Right ventricle myocardium inferior (tissue), 1 donor: ENCODE data around the gene PROB1. TPM values are rescaled to one million over a fixed set of nuclear protein-coding genes. Genes with fewer than 3 reads are reported as not detected.
"Not testable (repeated sequence)": the region's sequence is repeated elsewhere in the genome, so short reads cannot be mapped to it uniquely, and the experiment has no call there.

Experiments used
- ATAC-seq: fragments of 200-7000 bp; cut with Tn5 transposase; one replicate; pipeline ENCODE4 v1.9.1; 2020; ENCODE audit warnings: mild to moderate bottlenecking, moderate library complexity
- DNase-seq: peaks from one replicate; pipeline ENCODE4 v3.0.0; 2021; ENCODE audit errors: missing footprints
- intact Hi-C: fragments of 100-400 bp; cut with DNase I; formaldehyde crosslinking; loops from one replicate; pipeline ENCODE4 v1.11.0; 2022
- total RNA-seq: library from RNA; stranded (reverse); fragmentation: NEBNext Ultra II Directional; extraction: Animal tissue kit (Norgen Biotek cat#: 25700); gene quantifications from one replicate; pipeline ENCODE4 v1.2.1, GENCODE V29; 2021
- donor health status: DM: no; HTN: yes; CAD: no; lungs with severe emphysema.

PROB1 gene
- total RNA-seq, 1 donor from 2014 or later = 49.3 TPM

DNA sequence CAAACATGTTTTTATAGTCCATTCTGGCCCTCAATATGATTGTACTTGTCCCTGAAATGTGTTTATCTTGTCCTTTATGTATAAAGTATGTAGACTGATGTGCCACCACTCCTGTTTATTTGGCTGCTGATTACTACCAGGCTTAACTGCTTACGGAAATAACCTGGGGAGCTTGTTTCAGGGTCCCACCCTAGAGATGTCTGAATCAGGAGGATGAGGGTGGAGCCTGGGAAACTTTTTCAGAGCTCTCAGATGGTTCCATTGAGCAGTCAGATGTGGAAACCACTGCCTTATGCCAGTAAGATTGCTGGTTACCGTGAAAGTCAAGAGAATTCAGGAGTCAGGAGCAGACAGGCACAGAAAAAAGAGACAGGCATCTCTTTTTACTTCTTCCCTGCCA, 31.0 kb downstream of the PROB1 start:
- intact Hi-C loops = no loop called here
- no peak for DNase-seq
- ATAC-seq = no peak

DNA sequence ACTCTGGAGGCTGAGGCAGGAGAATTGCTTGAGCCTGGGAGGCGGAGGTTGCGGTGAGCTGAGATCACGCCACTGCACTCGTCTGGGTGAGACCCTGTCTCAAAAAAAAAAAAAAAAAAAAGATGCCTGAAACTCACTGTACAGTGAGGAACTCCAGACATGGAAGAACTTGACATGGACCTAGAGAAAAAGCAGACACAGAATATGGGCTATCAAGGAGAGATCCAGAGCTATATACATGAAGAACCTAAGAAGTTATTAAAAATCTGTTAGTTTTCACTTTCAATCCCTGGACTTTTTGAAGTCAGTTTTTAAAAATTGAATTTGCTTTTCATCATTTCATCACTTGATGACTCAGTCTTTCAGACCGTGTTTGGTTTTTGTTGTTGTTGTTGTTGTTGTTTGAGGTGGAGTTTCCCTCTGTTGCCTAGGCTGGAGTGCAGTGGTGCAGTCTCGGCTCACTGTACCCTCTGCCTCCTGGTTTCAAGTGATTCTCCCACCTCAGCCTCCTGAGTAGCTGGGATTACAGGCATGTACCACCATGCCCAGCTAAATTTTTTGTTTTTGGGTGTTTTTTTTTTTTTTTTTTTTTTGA, 33.0 kb downstream of the PROB1 start:
- intact Hi-C loops = no loop called here
- DNase-seq = no peak

GRCh38 chr5:139360384-139360783, 34.5 kb downstream of the PROB1 start:
- no peak for DNase-seq
- ATAC-seq = no peak
- intact Hi-C loops = no loop called here

More for the DNA sequence above, 33.0 kb downstream of the PROB1 start:
- ATAC-seq = no peak

GRCh38 chr5:139358064-139358463, 36.8 kb downstream of the PROB1 start:
- ATAC-seq (no peak), DNase-seq (no peak)
- intact Hi-C loops = no loop called here

GRCh38 chr5:139355900-139356299, 39.0 kb downstream of the PROB1 start:
- DNase-seq, intact Hi-C loops, ATAC-seq: not testable (repeated sequence)

DNA sequence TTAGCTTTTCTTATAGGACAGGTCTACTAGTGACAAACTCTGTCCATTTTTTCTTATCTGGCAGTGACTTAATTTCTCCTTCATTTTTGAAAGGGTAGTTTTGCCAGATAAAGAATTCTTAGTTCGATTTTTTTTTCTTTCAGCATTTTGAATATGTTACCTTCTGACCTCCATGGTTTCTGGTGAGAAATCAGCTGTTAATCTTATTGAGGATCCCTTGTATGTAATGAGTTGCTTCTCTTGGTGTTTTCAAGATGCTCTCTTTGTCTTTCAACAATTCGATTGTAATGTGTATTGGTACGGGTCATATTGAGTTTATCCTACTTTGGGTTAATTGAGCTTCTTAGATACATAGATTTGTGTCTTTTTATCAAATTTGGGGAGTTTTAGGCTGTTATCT, 40.7 kb downstream of the PROB1 start:
- DNase-seq (no peak), ATAC-seq (no peak)
- intact Hi-C loops = no loop called here

DNA sequence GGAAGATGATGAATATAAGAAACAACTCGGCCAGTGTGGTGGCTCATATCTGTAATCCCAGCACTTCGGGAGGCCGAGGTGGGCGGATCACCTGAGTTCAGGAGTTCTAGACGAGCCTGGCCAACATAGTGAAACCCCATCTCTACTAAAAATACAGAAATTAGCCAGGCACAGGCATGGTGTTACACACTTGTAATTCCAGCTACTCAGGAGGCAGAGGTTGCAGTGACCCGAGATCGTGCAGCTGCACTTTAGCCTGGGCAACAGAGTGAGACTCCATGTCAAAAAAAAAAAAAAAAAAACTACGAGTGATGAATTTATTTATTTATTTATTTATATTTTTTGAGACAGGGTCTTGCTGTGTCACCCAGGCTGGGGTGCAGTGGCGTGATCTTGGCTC, 47.0 kb downstream of the PROB1 start:
- DNase-seq, intact Hi-C loops, ATAC-seq: not testable (repeated sequence)

DNA sequence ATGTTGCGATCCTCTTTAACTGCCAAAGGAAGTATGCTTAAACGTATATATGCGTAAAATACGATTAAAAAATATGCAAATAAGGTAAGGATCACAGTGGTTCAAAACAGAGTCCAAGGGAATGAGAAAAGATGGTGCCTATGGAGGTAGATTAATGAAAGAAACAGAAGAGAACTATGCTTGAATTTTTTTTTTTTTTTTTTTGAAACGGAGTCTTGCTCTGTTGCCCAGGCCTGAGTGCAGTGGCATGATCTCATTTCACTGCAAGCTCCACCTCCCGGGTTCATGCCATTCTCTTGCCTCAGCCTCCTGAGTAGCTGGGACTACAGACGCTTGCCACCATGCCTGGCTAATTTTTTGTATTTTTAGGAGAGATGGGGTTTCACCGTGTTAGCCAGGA, 49.5 kb downstream of the PROB1 start:
- DNase-seq, intact Hi-C loops, ATAC-seq: not testable (repeated sequence)

- intact Hi-C loops = loop anchor here (5.0 kb wide), 1 partner anchor 767 kb away; the partner anchor contains the start of gene HSPA9
- DNase-seq = no peak
- ATAC-seq = no peak
Measured at GRCh38 chr5:139344177-139344576, 50.7 kb downstream of the PROB1 start.

DNA sequence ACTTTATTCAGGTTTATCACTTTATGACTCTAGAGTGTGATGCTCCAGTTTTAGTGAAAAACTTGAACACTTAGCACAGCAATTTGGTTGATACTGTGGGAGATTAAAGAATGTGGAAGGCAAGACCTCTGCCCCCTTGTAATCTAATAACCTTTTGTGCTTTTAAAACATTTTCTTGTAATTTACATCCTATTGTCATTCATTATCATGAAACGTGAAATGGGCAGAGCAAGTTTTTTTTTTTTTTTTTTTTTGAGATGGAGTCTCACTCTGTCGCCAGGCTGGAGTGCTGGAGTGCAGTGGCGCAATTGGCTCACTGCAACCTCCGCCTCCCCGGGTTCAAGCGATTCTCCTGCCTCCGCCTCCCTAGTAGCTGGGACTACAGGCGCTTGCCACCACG, 51.4 kb downstream of the PROB1 start:
- ATAC-seq (no peak), DNase-seq (no peak)
- intact Hi-C loops = loop anchor here (2.0 to 5.0 kb wide), 2 partner anchors 51 to 766 kb away; partner anchors contain the start of genes HSPA9 and PROB1

DNA sequence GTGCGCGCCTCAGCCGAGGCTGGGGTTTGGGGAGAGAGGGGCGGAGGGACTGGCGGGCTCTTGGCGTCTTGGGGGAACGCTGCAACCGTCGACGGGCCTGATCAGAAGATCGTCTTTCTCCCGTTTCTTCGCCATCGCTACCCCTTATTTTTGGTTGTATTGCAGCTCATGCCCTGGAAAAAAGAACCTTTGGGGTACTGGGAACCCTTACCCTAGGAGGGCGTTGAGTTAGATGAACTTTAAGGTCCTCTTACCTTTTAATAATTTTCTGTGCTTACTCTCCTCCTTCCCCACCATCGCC, 52.5 kb downstream of the PROB1 start:
- DNase-seq = no peak
- no peak for ATAC-seq
- intact Hi-C loops = loop anchor here (2.0 to 5.0 kb wide), 2 partner anchors 52 to 765 kb away; partner anchors contain the start of genes HSPA9 and PROB1

DNA sequence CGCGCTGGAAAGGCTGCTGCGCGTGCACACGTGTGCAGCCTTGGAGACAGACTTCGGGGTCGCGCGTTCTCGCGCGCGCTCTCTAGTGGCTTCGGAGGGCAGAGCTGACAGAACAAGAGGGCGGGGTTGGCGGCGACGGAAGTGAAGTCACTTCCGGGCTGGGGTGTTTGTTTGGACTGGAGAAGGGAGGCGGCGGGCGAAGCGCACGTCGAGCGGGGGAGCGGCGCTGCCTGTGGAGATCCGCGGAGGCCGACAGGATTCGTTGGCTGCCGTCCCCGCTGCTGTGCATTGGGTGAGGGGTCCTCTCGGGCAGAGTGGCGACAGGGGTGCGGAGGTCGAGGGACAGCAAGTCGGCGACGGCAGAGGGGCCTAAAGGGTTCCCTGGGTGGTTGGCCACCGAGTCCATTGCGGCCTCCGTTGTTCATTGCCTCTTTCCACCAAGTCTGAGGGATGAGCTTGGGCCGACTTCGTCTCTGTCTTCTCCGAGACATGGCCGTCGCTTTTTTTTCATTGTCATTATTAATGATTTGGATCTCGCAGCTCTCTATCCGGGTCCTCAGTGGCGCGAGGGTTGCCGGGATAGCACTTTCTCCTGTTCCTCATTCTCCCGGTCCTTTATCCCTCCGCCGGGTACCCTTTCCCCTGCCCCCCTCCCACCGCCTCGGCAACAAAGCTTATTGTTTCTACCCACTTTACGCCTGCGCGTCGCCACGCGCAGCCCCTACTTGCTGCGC, 53.0 kb downstream of the PROB1 start, which contains the start of gene PAIP2:
Gene PAIP2 (plus strand): TSS at position 166 of the 734 bp plus-strand sequence. CDS start 21,931 bp downstream, outside the sequence.
- peak; percentile 97 for ATAC-seq
- DNase-seq = peak; percentile 100
- intact Hi-C loops = loop anchor here (2.0 to 5.0 kb wide), 3 partner anchors 47 to 765 kb away; partner anchors contain the start of genes HSPA9 and PROB1

DNA sequence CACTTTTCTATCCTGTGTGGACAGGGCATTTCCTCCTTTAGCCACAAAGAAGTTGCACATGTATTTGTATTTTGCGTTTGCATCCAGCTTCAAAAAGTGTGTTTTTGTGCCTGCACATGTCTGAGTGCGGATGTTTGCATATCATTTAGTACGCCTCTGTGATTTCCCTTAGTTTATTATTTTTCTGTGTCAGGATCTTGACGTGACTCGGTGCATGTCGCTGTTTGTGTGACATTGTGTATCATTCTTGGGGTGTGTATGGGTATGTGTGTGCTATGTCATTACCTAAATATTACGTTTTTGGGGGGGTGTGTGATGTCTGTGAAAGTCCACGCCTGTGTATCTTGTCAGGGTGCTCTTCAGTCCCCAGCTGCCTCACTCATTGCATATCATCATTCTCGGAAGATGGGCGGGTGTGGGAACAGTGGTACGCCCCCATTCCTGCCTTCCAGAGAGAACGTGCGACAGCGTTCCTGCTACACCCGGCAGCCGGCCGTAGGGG, 53.7 kb downstream of the PROB1 start:
- ATAC-seq (no peak), DNase-seq (no peak)
- intact Hi-C loops = loop anchor here (2.0 to 5.0 kb wide), 2 partner anchors 46 to 764 kb away; partner anchors contain the start of gene HSPA9

Other genes starting within 250 kb of the PROB1 start
- 46.2 TPM for gene SIL1, start 196.7 kb downstream of the PROB1 start, total RNA-seq
- 120 TPM for gene MATR3, start 101.4 kb downstream of the PROB1 start, total RNA-seq
- 144 TPM for gene PAIP2, start 53.2 kb downstream of the PROB1 start, total RNA-seq
- gene SLC23A1, start 11.8 kb downstream of the PROB1 start, total RNA-seq = not detected
- gene MZB1, start 5.2 kb downstream of the PROB1 start, total RNA-seq = 1.2 TPM
- 17.2 TPM for gene SPATA24, start 9.0 kb upstream of the PROB1 start, total RNA-seq
- 7.9 TPM for gene DNAJC18, start 44.4 kb upstream of the PROB1 start, total RNA-seq
- 21.4 TPM for gene ECSCR, start 67.6 kb upstream of the PROB1 start, total RNA-seq
- gene SMIM33, start 75.9 kb upstream of the PROB1 start, total RNA-seq = not detected
- gene STING1, start 87.7 kb upstream of the PROB1 start, total RNA-seq = 47.2 TPM
- 116 TPM for gene UBE2D2, start 166.2 kb upstream of the PROB1 start, total RNA-seq